GM21576 (cell line): ENCODE results near the gene NOL4L.

Source experiments
- ATAC-seq: cut with Tn5 transposase; IDR thresholded peaks from one replicate; pipeline ENCODE4 v1.9.1; 2021; ENCODE audit warnings: mild to moderate bottlenecking, moderate library complexity; ENCODE audit not compliant: unreplicated experiment

Gene NOL4L

GRCh38 chr20:32543570-32544259 is 41.4 kb downstream of the NOL4L start:
- ATAC-seq = no peak

DNA sequence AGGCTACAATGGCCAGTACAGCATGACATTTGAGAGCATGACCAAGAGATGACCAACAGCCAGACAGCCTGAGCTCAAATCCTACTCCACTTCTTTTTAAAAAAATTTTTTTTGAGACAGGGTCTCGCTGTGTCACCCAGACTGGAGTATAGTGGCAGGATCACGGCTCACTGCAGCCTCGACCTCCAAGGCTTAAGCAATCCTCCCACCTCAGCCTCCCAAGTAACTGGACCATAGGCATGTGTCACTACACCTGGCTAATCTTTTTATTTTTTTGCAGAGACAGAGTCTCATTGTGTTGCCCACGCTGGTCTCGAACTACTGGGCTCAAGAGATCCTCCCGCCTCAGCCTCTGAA is 42.9 kb downstream of the NOL4L start:
- no peak for ATAC-seq

- no peak for ATAC-seq
Measured at GRCh38 chr20:32541323-32542258, 43.5 kb downstream of the NOL4L start.

GRCh38 chr20:32539817-32540675 is 45.1 kb downstream of the NOL4L start:
- ATAC-seq = no peak

GRCh38 chr20:32539026-32539816 is 45.9 kb downstream of the NOL4L start:
- no peak for ATAC-seq

DNA sequence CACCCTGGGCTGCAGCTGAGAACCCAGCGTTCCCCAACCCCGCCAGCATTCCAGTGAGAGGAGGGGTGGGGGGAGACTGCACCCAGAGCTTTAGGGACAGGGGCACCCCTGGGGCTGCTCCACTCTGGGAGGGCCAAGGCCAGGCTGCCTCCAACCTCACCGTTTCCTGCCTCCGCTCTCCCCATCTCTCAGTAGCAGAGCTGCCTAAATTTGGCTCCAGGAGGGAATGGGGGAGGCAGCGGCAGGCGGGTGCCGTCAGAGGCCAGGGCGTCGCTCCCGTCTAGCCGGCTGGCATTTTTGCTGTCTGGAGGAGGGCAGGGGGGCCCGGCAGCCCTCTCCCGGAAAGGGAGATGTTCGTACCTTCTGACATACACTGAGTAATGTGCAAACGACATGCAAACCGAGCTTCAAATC is 46.6 kb downstream of the NOL4L start:
- no peak for ATAC-seq

DNA sequence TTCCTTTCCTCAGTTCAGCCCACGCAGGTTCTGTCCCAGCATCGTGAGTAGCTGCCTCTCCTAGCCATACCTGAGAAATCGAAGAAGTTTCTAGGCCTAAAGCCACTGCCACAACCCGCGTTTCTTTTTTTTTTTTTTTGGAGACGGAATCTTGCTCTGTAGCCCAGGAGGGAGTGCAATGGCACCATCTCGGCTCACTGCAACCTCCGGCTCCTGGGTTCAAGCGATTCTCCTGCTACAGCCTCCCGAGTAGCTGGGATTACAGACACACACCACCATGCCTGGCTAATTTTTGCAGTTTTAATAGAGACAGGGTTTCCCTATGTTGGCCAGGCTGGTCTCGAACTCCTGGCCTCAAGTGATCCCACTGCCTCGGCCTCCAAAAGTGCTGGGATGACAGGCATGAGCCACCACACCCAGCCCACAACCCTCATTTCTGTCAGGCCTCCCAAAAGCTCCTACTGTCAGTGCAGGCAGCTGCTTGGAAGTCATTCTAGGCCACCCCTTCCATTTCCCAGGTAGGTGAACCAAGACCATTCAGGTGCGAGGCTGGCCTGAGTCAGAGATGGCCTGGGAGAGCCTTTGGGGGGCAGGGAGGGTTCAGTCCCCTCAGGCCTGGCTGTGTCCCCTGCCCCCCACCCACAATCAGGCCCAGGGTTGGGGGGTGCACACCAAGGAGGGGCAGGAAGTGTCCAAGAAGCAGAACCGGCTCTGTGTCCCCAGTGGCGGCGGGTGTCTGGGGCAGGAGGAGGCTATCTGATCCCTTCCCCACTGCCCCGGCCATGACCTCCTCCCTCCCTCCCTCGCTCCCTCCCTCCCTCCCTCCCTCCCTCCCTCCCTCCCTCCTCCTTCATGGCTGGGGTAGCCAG is 47.2 kb downstream of the NOL4L start:
- ATAC-seq = no peak

- ATAC-seq = peak; percentile 17
Measured at GRCh38 chr20:32536851-32537656, 48.1 kb downstream of the NOL4L start.

DNA sequence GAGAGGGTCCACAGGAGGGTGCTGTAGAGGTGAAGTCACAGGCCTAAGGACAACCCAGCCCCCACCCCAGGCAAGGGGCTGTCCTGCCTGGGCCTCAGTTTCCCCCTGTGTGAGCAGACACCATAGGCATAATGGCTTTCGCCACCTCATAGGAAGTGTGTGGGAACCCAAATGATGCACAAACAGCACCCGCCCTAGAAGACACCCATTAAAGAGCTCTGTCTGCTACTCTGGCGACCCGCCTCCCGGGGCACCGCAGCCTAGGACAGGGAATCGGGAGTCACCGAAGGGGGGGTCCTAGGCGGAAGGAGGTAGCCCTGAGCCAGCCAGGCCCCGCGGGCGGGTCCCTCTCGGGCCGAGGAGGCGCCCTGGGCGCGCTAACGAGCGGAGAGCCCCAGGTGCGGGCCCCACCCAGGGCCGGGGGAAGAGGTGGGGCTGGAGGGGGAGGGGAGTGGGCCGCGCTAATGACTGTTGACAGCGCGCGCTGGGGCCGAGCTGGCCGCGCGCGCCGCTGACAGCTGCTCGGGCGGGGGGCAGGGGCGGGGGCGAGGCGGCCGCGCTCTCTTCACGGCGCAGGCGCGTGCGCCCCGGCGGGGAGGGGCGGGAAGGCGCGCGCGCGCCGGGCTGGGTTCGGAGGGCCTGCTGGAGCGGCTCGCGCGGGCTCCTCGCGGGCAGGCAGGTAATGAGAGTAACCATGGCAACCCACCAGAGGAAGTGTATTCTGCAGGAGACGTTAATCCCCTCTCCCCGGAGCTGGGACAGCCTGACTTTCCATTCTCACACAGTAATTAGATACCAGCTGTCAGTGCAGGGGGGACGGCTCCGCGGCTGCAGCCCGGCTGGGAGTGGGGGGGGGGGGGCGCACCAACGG is 48.9 kb downstream of the NOL4L start:
- peak; percentile 35 for ATAC-seq

DNA sequence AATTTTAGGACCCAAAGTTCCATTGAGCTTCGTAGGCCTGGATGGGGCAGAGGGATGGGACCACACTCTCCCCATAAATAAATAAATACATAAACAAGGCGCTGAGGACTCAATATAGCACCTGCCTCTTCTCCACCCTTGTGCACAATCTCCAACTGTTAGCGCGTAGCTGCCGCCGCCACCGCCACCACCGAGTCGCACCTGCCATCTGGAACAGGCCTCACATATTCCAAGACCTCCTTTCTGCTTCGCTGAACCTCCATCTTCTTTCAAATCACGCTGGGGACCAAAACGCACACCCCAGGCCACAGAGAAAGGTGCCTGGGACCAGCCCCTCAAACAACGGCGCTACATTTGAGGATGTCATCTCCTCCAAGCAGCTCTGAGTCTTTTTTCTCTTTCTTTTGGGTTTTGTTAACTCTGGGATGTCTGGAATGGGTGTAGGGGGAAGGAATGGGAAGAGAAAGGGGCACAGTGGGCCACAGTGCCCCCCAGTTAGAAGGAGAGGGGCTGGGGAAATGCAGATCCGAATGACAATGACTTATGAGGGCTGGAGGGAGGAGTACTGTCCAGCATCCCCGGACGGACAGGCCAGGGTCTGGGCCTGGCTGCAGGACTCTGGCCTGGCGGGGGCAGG is 49.7 kb downstream of the NOL4L start:
- ATAC-seq = no peak

DNA sequence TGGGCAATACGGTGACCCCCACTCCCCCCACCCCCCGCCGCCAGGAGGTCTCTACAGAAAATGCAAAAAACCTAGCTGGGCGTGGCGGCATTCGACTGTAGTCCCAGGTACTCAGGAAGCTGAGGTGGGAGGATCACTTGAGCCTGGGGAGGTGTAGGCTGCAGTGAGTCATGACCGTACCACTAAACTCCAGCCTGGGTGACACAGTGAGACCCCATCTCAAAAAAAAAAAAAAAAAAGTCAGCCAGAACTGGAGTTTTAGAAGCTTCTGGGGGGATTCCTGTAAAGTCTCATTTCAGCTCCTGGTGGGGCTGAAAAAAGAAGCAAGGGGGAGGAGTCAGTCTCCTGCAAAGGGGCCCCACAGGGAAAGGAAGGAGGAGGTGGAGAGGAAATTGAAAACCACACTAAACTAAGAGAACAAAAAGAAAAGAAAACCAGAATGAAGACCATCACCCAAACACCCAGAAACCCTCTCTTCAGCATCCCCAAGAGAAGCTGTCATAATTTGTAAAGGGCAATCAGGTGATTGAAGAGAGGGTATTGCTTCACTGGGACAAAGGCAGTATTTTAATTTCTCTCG is 50.4 kb downstream of the NOL4L start:
- ATAC-seq = no peak

DNA sequence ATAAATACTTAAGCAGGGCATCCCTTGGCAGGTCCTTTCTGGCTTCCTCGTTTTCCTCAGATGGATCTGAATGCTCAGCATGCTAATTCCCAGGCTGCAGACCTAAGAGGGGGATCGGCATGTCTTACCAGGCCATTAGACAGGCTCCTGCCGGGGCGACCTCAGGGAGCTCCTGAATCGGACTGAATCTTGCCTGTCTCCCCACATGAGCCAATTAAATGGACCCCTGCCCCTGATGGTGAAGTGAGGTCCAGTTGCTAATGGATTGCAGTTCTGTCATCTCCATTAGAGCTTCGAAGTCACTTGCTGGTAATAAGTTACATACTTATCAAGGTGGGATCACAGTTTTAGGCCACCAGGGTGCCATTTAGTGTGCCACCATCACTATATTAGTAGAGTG is 51.4 kb downstream of the NOL4L start:
- no peak for ATAC-seq

DNA sequence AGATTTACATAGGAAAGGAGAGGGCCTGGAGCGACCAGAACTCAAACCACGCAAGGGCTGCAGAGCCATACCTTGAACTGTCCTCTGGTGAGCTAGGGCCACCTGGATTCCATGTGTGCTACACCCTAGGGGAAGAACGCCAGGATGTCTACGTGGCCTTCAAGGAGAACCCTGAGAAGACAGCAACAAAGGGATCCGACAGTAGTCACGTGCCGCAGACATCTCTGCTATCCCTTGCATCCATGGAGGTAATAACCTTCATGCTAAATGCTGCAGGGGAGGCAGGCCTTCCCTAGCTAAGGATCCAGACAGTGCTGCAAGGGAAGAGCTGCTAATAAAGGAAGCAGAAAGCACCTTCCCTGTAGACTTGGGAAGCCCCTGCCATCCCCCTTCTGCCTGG is 52.9 kb downstream of the NOL4L start:
- ATAC-seq = no peak

DNA sequence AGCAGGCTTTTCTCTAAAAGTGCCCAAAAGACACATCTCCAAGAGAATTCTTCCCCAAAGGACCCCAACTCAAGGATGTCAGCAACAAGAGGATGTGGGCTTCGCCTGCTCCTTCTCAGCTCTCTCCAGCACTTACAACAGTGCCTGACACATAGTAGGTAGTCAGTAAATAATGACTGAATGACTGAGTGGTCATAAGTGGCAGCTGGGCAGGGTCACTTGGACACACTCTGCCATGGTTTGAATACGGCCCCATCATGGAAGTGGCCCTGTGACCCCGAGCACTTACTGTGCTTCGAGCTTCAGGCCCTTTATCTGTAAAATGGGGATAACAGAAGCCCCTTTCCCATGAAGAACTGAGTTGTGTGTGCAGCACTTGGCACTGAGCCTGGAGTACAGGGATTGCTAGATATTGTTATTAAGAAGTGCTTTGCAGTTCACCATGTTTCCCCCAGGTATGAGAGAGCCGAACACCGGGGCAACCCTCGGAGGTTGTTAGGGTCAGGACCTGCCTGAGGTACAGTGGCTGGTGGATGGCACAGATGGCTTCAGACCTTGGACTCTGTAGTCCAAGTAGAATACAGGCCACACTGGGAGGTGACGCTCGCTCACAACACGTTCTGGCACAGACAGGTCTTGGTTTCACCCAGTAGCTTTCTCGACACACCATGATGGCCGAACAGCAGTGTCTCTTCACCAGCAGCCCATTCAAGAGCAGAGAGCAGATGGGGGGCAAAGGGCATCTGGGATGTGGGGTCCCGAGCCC is 56.0 kb downstream of the NOL4L start:
- no peak for ATAC-seq

GRCh38 chr20:32528171-32528891 is 56.8 kb downstream of the NOL4L start:
- no peak for ATAC-seq
